ENCODE data around the gene SMG9.

GRCh38 chr19:43684326-43684725 lies 70.4 kb downstream of the SMG9 start:
- TF ChIP-seq CTCF (IDR thresholded peaks at IDR 0.05) = no peak
- no peak for TF ChIP-seq POLR2A (IDR thresholded peaks at IDR 0.05; ENCODE audit: low read depth)
- no peak for TF ChIP-seq POLR2AphosphoS5 (IDR thresholded peaks at IDR 0.05)
